HL-60 (cell line): Measurements from ENCODE around the gene REEP2.
"Not testable (repeated sequence)": the region's sequence is repeated elsewhere in the genome, so short reads cannot be mapped to it uniquely, and the experiment has no call there.

Source experiments
- DNase-seq, 2 experiments: peaks; one replicate each; pipeline ENCODE4 v3.0.0-alpha.2; 2010 to 2020; ENCODE audit warnings: low read depth in 1 of 2, low spot score in 1 of 2
- H3K27ac ChIP-seq: fragments of 250-450 bp; sonication (Bioruptor Pico); replicated peaks from 2 replicates; pipeline ENCODE4 v1.5.1; 2020; ENCODE audit warnings: mild to moderate bottlenecking, moderate library complexity
- H3K27me3 ChIP-seq: fragments of 250-450 bp; sonication (Bioruptor Pico); 2 replicates; pipeline ENCODE4 v1.5.1; 2021; ENCODE audit warnings: mild to moderate bottlenecking, moderate library complexity; ENCODE audit not compliant: insufficient read depth, poor library complexity, severe bottlenecking
- H3K4me3 ChIP-seq: replicated peaks from 2 replicates; pipeline ENCODE4 v1.5.1; 2011; ENCODE audit warnings: mild to moderate bottlenecking, control low read depth, low read length; ENCODE audit not compliant: insufficient read depth
- CTCF ChIP-seq: IDR thresholded peaks from one replicate; pipeline ENCODE4 v1.5.1; 2011; ENCODE audit warnings: low read length, control low read depth, inconsistent platforms; ENCODE audit not compliant: insufficient read depth
- GABPA ChIP-seq: IDR thresholded peaks from 2 replicates; pipeline ENCODE4 v1.6.1; 2012; ENCODE audit warnings: low read depth
- POLR2AphosphoS5 ChIP-seq: IDR thresholded peaks from 2 replicates; pipeline ENCODE4 v1.6.1; 2012; ENCODE audit warnings: low read depth
- REST ChIP-seq: IDR thresholded peaks from 2 replicates; pipeline ENCODE4 v1.6.1; 2012; ENCODE audit warnings: low read depth; ENCODE audit not compliant: insufficient replicate concordance
- SPI1 ChIP-seq: IDR thresholded peaks from 2 replicates; pipeline ENCODE4 v1.6.1; 2012; ENCODE audit warnings: low read depth, mild to moderate bottlenecking, borderline replicate concordance

The REEP2 gene

GRCh38 chr5:138471052-138471361 lies 32.1 kb downstream of the REEP2 start:
- Histone ChIP-seq H3K27me3 (no peaks in the 10 kb centered on the region), H3K4me3 (no peak overlapping the region), H3K27ac (no peak overlapping the region)
- no peak for DNase-seq
- TF ChIP-seq POLR2AphosphoS5, result no peak
- TF ChIP-seq GABPA, result no peak
- TF ChIP-seq CTCF, result no peak
- no peak for TF ChIP-seq SPI1
- no peak for TF ChIP-seq REST

- H3K27me3 ChIP-seq, result no peaks in the 10 kb centered on the region
- DNase-seq, result no peak
- TF ChIP-seq REST, result no peak
- no peak for TF ChIP-seq SPI1
- TF ChIP-seq CTCF, result no peak
- no peak for TF ChIP-seq POLR2AphosphoS5
- no peak for TF ChIP-seq GABPA
- no peak overlapping the region for H3K27ac ChIP-seq
- H3K4me3 ChIP-seq, result no peak overlapping the region
Measured at GRCh38 chr5:138472353-138472752, 33.5 kb downstream of the REEP2 start.

GRCh38 chr5:138473151-138473550 lies 34.3 kb downstream of the REEP2 start:
- not testable (repeated sequence) for H3K27me3 ChIP-seq, H3K27ac ChIP-seq, H3K4me3 ChIP-seq, DNase-seq

GRCh38 chr5:138476918-138477317 lies 38.1 kb downstream of the REEP2 start:
- Histone ChIP-seq H3K27ac (no peak overlapping the region), H3K4me3 (no peak overlapping the region), H3K27me3 (no peaks in the 10 kb centered on the region)
- no peak for TF ChIP-seq CTCF
- no peak for TF ChIP-seq GABPA
- TF ChIP-seq SPI1, result no peak
- TF ChIP-seq REST, result no peak
- no peak for TF ChIP-seq POLR2AphosphoS5
- DNase-seq, result no peak
